HG03097 (cell line): ENCODE data around the gene FANCF.
A peak's percentile ranks its signal among the peaks of the same experiment; 100 is the strongest.
"Not testable (repeated sequence)": the region's sequence is repeated elsewhere in the genome, so short reads cannot be mapped to it uniquely, and the experiment has no call there.

Experiments
- ATAC-seq: cut with Tn5 transposase; IDR thresholded peaks from one replicate; pipeline ENCODE4 v1.9.1; 2021; ENCODE audit not compliant: unreplicated experiment, low FRiP score

The FANCF gene, protein sequence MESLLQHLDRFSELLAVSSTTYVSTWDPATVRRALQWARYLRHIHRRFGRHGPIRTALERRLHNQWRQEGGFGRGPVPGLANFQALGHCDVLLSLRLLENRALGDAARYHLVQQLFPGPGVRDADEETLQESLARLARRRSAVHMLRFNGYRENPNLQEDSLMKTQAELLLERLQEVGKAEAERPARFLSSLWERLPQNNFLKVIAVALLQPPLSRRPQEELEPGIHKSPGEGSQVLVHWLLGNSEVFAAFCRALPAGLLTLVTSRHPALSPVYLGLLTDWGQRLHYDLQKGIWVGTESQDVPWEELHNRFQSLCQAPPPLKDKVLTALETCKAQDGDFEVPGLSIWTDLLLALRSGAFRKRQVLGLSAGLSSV

GRCh38 chr11:22625448-22626287, at the start of gene FANCF:
Gene FANCF, minus strand, starts transcription at chr11:22625823. Its CDS starts 13 bp downstream, at chr11:22625810.
- peak; percentile 97 for ATAC-seq

- no peak for ATAC-seq
Measured at GRCh38 chr11:22674470-22675439, 49.1 kb upstream of the FANCF start.

- no peak for ATAC-seq
Measured at GRCh38 chr11:22671751-22672150, 46.1 kb upstream of the FANCF start.

- ATAC-seq: peak; percentile 42
Measured at GRCh38 chr11:22670830-22671229, 45.2 kb upstream of the FANCF start.

GRCh38 chr11:22669368-22669767, 43.7 kb upstream of the FANCF start:
- ATAC-seq: no peak

- peak; percentile 34 for ATAC-seq
Measured at GRCh38 chr11:22668005-22668796, 42.6 kb upstream of the FANCF start.

- ATAC-seq: peak; percentile 37
Measured at GRCh38 chr11:22666688-22667439, 41.2 kb upstream of the FANCF start.

- ATAC-seq: peak; percentile 5
Measured at GRCh38 chr11:22666325-22666687, 40.7 kb upstream of the FANCF start, which contains the start of gene GAS2. Gene GAS2, plus strand, starts transcription at chr11:22666611. Its CDS starts 8,259 bp downstream, at chr11:22674870.

GRCh38 chr11:22659783-22660182, 34.2 kb upstream of the FANCF start:
- ATAC-seq: no peak

GRCh38 chr11:22657101-22657694, 31.6 kb upstream of the FANCF start:
- peak; percentile 97 for ATAC-seq

- ATAC-seq: no peak
Measured at GRCh38 chr11:22656130-22656529, 30.5 kb upstream of the FANCF start.

DNA sequence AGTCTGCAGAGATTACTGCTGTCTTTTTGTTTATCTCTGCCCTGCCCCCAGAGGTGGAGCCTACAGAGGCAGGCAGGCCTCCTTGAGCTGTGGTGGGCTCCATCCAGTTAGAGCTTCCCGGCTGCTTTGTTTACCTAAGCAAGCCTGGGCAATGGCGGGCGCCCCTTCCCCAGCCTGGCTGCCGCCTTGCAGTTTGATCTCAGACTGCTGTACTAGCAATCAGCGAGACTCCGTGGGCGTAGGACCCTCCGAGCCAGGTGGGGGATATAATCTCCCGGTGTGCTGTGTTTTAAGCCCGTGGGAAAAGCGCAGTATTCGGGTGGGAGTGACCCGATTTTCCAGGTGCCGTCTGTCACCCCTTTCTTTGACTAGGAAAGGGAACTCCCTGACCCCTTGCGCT, 26.7 kb upstream of the FANCF start:
- not testable (repeated sequence) for ATAC-seq

GRCh38 chr11:22641559-22641958, 15.9 kb upstream of the FANCF start:
- ATAC-seq: no peak

DNA sequence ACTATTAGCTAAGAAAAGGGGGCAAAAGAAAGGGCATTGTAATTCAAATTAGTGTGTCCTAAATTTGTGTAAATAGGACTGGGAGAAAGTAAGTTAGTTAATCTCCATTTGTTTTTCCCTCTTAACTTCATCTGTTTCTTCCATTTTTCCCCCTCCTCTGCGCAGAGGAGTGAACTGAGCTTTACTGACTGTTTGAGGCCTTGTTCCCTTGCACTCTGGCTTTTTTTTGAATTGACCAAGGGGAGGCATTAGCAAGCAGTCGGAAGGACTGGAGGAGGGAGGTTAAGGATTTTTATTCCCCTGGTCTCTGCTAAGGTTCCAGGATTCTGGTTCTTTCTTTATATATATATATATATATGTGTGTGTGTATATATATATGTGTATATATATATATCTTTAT, 15.2 kb upstream of the FANCF start:
- no peak for ATAC-seq

DNA sequence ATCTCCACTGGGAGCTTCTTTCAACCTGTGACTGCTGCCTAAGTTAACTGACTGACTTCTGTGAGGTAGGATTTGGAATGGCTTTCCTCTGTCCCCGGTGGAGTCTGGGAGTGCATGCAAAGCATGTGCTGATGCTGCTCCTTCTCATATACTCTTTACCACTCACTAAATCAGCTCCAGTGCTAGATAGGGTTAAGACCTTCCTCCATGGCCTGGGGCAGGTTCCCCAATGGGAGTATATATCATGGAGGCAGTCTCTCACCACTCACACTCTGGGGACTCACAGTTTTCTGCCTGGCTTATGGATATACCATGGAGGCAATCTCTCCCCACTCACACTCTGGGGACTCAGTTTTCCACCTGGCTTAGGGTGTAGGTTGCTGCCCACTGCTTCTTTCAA, 10.1 kb upstream of the FANCF start:
- ATAC-seq: no peak

DNA sequence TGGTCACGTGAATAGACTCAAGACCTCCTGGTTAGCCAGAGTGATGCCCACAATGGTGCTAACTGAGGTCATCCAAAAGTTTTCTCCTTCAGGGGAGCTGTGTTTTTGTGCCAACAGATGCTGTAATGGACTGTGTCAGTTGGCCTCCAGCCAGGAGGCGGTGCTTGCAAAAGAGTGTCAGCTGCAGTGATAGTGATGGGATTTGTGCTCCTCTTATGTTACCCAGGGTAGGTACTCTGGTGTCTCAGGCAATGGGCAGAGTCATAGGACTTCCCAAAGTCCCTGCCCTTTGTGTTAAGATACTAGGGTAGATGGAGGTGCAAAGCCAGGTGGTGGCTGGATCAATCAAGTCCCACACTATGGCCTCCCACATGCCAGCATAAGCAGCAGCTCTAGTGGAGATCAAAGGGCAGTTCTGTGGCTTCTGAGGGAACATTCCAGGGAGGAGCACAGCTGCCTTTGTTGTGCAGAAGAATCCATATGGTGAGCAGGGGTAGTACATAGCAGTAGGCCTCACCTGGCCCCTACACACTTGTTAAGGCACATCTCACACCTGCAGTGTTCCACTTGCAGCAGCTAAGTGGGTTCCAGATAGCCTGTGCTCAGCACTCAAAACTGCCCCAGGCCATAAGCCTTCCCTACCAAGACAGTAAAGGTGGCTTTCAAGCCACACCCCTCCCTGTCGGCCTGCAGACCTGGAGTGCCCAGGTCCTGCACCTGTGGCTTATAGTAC, 9.4 kb upstream of the FANCF start:
- ATAC-seq: no peak

GRCh38 chr11:22633354-22633902, 7.8 kb upstream of the FANCF start:
- ATAC-seq: no peak

DNA sequence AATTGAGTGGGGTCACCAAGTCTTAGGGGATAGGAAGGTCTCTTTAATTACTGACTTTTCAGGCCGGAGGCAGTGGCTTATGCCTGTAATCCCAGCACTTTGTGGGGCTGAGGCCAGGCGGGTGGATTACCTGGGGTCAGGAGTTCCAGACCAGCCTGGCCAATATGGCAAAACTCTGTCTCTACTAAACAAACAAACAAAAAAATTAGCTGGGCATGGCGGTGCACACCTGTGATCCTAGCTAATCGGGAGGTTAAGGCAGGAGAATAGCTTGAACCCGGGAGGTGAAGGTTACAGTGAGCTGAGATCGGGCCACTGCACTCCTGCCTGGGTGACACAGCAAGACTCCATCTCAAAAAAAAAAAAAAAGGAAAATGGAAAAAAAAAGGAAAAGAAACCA, 1.8 kb upstream of the FANCF start:
- no peak for ATAC-seq
